MM.1S (cell line): ENCODE measurements around the gene DPH1.

Experiments
- DNase-seq: peaks from one replicate; pipeline ENCODE4 v3.0.0-alpha.2; 2015
- H2AFZ ChIP-seq: fragments of 300-600 bp; sonication (generic); 2 replicates; pipeline ENCODE4 v1.6.0; 2016; ENCODE audit warnings: antibody characterized with exemption, low read length
- H3F3A ChIP-seq: fragments of 300-600 bp; sonication (generic); 2 replicates; pipeline ENCODE4 v1.6.1; 2016; ENCODE audit warnings: mild to moderate bottlenecking, antibody characterized with exemption, low read length, moderate library complexity, mixed read lengths; ENCODE audit not compliant: insufficient read depth
- H3K27ac ChIP-seq: fragments of 300-600 bp; sonication (generic); 2 replicates; pipeline ENCODE4 v1.5.1; 2016; ENCODE audit warnings: mild to moderate bottlenecking, low read length
- H3K27me3 ChIP-seq: fragments of 300-600 bp; sonication (generic); replicated peaks from 2 replicates; pipeline ENCODE4 v1.6.0; 2016; ENCODE audit warnings: low read length; ENCODE audit not compliant: insufficient read depth
- H3K36me3 ChIP-seq: fragments of 300-600 bp; sonication (generic); replicated peaks from 2 replicates; pipeline ENCODE4 v1.6.1; 2016; ENCODE audit warnings: mild to moderate bottlenecking, low read length, mixed read lengths; ENCODE audit not compliant: insufficient read depth
- H3K4me1 ChIP-seq: fragments of 300-600 bp; sonication (generic); 2 replicates; pipeline ENCODE4 v1.6.1; 2016; ENCODE audit warnings: low read length, mixed read lengths
- H3K4me2 ChIP-seq: fragments of 300-600 bp; sonication (generic); 2 replicates; pipeline ENCODE4 v1.6.0; 2016; ENCODE audit warnings: low read depth, low read length
- H3K4me3 ChIP-seq: fragments of 300-600 bp; sonication (generic); 2 replicates; pipeline ENCODE4 v1.5.1; 2016; ENCODE audit warnings: low read length, mixed read lengths
- H3K79me2 ChIP-seq: fragments of 300-600 bp; sonication (generic); 2 replicates; pipeline ENCODE4 v1.6.1; 2016; ENCODE audit warnings: mixed run types, low read length, mixed read lengths
- H3K9ac ChIP-seq: fragments of 300-600 bp; sonication (generic); 2 replicates; pipeline ENCODE4 v1.6.1; 2016; ENCODE audit warnings: low read length, mixed read lengths
- H3K9me2 ChIP-seq: fragments of 300-600 bp; sonication (generic); replicated peaks from 2 replicates; pipeline ENCODE4 v1.6.1; 2016; ENCODE audit warnings: mild to moderate bottlenecking, low read length, mixed read lengths; ENCODE audit not compliant: insufficient read depth
- H3K9me3 ChIP-seq: fragments of 300-600 bp; sonication (generic); replicated peaks from 2 replicates; pipeline ENCODE4 v1.6.1; 2016; ENCODE audit warnings: mild to moderate bottlenecking, low read length, mixed read lengths; ENCODE audit not compliant: insufficient read depth
- H4K20me1 ChIP-seq: fragments of 300-600 bp; sonication (generic); 2 replicates; pipeline ENCODE4 v1.6.1; 2016; ENCODE audit warnings: mild to moderate bottlenecking, low read length, moderate library complexity, mixed read lengths; ENCODE audit not compliant: insufficient read depth
- EZH2 ChIP-seq: fragments of 300-600 bp; sonication (generic); optimal IDR thresholded peaks from 2 replicates; pipeline ENCODE3; 2017; ENCODE audit warnings: low read depth, mild to moderate bottlenecking, antibody characterized with exemption, low read length, mixed read lengths
- EZH2phosphoT487 ChIP-seq: fragments of 300-600 bp; sonication (generic); IDR thresholded peaks from 2 replicates; pipeline ENCODE4 v1.6.1; 2018; ENCODE audit warnings: antibody characterized with exemption, low read length
- TF ChIP-seq, protein P1 (sequence below): fragments of 300-600 bp; sonication (generic); IDR thresholded peaks from 2 replicates; pipeline ENCODE4 v1.5.1; 2016; ENCODE audit warnings: antibody characterized with exemption, low read length, mixed read lengths

Gene DPH1

DNA sequence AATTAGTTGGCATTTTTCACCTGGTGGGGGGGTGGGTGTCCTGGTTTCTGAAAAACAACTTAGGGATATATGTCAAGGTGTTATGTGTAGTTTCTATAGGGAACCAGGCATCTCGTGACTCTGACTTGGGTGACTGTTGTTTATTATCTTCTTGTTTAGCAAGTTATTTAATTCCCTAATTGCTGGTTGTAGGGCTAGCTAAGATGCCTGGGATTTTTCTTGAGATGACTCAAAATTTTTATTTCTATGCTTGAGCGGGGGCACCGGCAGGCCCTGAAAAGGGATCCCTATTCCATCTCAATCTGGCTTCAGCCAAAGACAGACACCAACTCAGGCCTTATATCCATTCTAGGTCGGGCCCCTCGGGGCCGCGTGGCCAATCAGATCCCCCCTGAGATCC, 3.2 kb downstream of the DPH1 start:
- no peak overlapping the region for H3K4me3 ChIP-seq
- no peaks in the 10 kb centered on the region for H4K20me1 ChIP-seq
- H3F3A ChIP-seq: no peaks in the 10 kb centered on the region
- no peaks in the 10 kb centered on the region for H3K9me3 ChIP-seq
- H3K4me2 ChIP-seq: no peak overlapping the region
- H3K9me2 ChIP-seq: no peaks in the 10 kb centered on the region
- H2AFZ ChIP-seq: no peak overlapping the region
- H3K4me1 ChIP-seq: 0 out of 2 replicates have a peak, but pooled peaks cover 5% of the 10 kb centered on the region
- H3K36me3 ChIP-seq: no peaks in the 10 kb centered on the region
- DNase-seq: no peak
- H3K27ac ChIP-seq: no peak overlapping the region
- no peak for TF ChIP-seq EZH2phosphoT487
- TF ChIP-seq EZH2: no peak
- TF ChIP-seq, protein P1, sequence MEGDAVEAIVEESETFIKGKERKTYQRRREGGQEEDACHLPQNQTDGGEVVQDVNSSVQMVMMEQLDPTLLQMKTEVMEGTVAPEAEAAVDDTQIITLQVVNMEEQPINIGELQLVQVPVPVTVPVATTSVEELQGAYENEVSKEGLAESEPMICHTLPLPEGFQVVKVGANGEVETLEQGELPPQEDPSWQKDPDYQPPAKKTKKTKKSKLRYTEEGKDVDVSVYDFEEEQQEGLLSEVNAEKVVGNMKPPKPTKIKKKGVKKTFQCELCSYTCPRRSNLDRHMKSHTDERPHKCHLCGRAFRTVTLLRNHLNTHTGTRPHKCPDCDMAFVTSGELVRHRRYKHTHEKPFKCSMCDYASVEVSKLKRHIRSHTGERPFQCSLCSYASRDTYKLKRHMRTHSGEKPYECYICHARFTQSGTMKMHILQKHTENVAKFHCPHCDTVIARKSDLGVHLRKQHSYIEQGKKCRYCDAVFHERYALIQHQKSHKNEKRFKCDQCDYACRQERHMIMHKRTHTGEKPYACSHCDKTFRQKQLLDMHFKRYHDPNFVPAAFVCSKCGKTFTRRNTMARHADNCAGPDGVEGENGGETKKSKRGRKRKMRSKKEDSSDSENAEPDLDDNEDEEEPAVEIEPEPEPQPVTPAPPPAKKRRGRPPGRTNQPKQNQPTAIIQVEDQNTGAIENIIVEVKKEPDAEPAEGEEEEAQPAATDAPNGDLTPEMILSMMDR: no peak
- peaks cover 22% of the 10 kb centered on the region for H3K79me2 ChIP-seq
- H3K27me3 ChIP-seq: peaks cover 14% of the 10 kb centered on the region
- H3K9ac ChIP-seq: no peak overlapping the region

DNA sequence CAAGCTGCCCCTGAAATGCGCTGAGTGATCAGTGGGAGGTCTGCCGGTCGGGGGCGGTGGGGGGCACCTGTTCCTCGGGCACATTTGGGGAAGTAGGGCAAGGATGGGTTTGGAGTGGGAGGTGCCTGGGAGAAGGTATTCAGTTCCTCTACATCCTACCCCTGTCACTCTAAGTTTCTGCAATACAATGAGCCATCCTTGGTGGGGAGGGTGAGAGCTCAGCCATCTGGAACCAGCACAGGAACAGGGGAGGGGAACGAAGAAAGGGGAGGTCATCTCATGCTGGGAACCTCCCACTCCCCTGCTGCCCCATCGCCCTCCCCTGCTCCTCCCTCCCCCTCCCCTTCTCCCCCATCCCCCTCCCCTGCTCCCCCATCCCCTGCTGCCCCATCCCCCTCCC, 4.2 kb downstream of the DPH1 start:
- Histone ChIP-seq H3K27ac (no peak overlapping the region), H3K9me2 (no peaks in the 10 kb centered on the region), H3K9ac (no peak overlapping the region), H3K27me3 (peaks cover 4% of the 10 kb centered on the region), H3F3A (no peaks in the 10 kb centered on the region), H2AFZ (no peak overlapping the region), H3K9me3 (no peaks in the 10 kb centered on the region), H3K4me3 (no peak overlapping the region), H3K36me3 (no peaks in the 10 kb centered on the region), H4K20me1 (no peaks in the 10 kb centered on the region), H3K4me2 (no peak overlapping the region), H3K4me1 (0 out of 2 replicates have a peak, but pooled peaks cover 5% of the 10 kb centered on the region), H3K79me2 (peaks cover 22% of the 10 kb centered on the region)
- TF ChIP-seq EZH2: no peak
- TF ChIP-seq EZH2phosphoT487: no peak
- TF ChIP-seq, protein P1: no peak
- no peak for DNase-seq

DNA sequence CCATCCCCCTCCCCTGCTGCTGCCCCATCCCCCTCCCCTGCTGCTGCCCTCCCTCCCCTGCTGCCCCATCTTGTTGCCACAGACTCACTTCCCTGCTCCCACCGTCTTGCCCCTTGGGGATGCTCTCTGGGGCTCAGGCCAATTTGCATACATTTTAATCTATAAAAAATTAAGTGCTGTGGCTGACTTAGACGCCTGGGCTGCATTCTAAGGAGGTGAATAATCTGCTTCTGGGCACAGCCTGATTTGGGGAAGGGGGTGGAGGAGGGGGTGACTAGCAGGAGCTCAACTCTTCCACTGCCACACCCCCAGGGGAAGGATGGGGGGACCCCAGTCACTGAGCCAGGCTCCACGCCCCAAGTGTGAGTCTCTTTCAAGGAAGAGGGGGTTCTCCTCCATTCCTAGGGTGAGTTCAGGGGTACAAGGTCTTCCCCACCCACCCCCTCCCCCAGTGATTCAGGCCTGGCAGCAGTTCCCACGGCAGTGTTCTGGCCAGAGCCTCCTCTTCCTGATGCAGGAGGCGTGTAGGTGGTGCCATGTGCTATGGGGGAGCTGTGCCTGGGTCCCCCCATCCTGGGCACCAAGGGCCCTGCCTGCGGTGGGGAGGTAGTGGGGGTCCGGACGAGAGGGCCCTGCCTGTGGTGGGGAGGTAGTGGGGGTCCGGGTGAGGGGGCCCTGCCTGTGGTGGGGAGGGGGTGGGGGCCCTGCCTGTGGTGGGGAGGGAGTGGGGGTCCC, 5.0 kb downstream of the DPH1 start:
- H3K36me3 ChIP-seq: no peaks in the 10 kb centered on the region
- no peak overlapping the region for H3K27ac ChIP-seq
- H3K4me2 ChIP-seq: no peak overlapping the region
- no peaks in the 10 kb centered on the region for H4K20me1 ChIP-seq
- peaks cover 22% of the 10 kb centered on the region for H3K79me2 ChIP-seq
- H3K9ac ChIP-seq: no peak overlapping the region
- H2AFZ ChIP-seq: no peak overlapping the region
- DNase-seq: no peak
- no peak overlapping the region for H3K4me3 ChIP-seq
- H3K9me3 ChIP-seq: no peaks in the 10 kb centered on the region
- no peaks in the 10 kb centered on the region for H3F3A ChIP-seq
- H3K4me1 ChIP-seq: 0 out of 2 replicates have a peak, but pooled peaks cover 5% of the 10 kb centered on the region
- H3K27me3 ChIP-seq: no peaks in the 10 kb centered on the region
- H3K9me2 ChIP-seq: no peaks in the 10 kb centered on the region
- TF ChIP-seq EZH2phosphoT487: no peak
- TF ChIP-seq, protein P1: no peak
- no peak for TF ChIP-seq EZH2
